ENCODE results near the gene TRDN. TPM values are rescaled to one million over a fixed set of nuclear protein-coding genes. Genes with fewer than 3 reads are reported as not detected.

The TRDN gene
- total RNA-seq, 4 donors from 2014 or later: under 0.01 to 5.6 (median 1.6) TPM; not detected in 1

GRCh38 chr6:123309130-123309529 is 327.6 kb downstream of the TRDN start:
- intact Hi-C loops (cut with DNase I; ENCODE audit: low total_unique reads): no loop called here
- DNase-seq: no peak
- no peak overlapping the region for H3K4me3 ChIP-seq
- no peaks in the 10 kb centered on the region for H3K4me1 ChIP-seq
- no peak for TF ChIP-seq POLR2A (IDR thresholded peaks at IDR 0.05)
- no peak for TF ChIP-seq CTCF (IDR thresholded peaks at IDR 0.05)
- H3K9me3 ChIP-seq: no peaks in the 10 kb centered on the region
- no peaks in the 10 kb centered on the region for H3K27me3 ChIP-seq
- H3K27ac ChIP-seq: no peak overlapping the region
- H3K36me3 ChIP-seq: no peaks in the 10 kb centered on the region

- H3K27ac ChIP-seq: no peak overlapping the region
- no peak overlapping the region for H3K4me3 ChIP-seq
- H3K27me3 ChIP-seq: no peaks in the 10 kb centered on the region
- no peaks in the 10 kb centered on the region for H3K4me1 ChIP-seq
- no peaks in the 10 kb centered on the region for H3K9me3 ChIP-seq
- TF ChIP-seq POLR2A (IDR thresholded peaks at IDR 0.05) (no peak), CTCF (IDR thresholded peaks at IDR 0.05) (no peak)
- no peak for DNase-seq
- H3K36me3 ChIP-seq: no peaks in the 10 kb centered on the region
- intact Hi-C loops (cut with DNase I; ENCODE audit: low total_unique reads): no loop called here
Measured at GRCh38 chr6:123306334-123306733, 330.4 kb downstream of the TRDN start.

- H3K4me3 ChIP-seq: no peak overlapping the region
- TF ChIP-seq CTCF (IDR thresholded peaks at IDR 0.05): no peak
- no peak for TF ChIP-seq POLR2A (IDR thresholded peaks at IDR 0.05)
- no peaks in the 10 kb centered on the region for H3K9me3 ChIP-seq
- H3K27ac ChIP-seq: no peak overlapping the region
- intact Hi-C loops (cut with DNase I; ENCODE audit: low total_unique reads): no loop called here
- H3K36me3 ChIP-seq: no peaks in the 10 kb centered on the region
- DNase-seq: no peak
- no peaks in the 10 kb centered on the region for H3K27me3 ChIP-seq
- no peaks in the 10 kb centered on the region for H3K4me1 ChIP-seq
Measured at GRCh38 chr6:123295672-123296071, 341.1 kb downstream of the TRDN start.

GRCh38 chr6:123295181-123295580 is 341.6 kb downstream of the TRDN start:
- TF ChIP-seq CTCF (IDR thresholded peaks at IDR 0.05): no peak
- TF ChIP-seq POLR2A (IDR thresholded peaks at IDR 0.05): no peak
- H3K36me3 ChIP-seq: no peaks in the 10 kb centered on the region
- no peak overlapping the region for H3K4me3 ChIP-seq

GRCh38 chr6:123288649-123289048 is 348.1 kb downstream of the TRDN start:
- Histone ChIP-seq H3K9me3 (no peaks in the 10 kb centered on the region), H3K4me1 (no peaks in the 10 kb centered on the region), H3K4me3 (no peak overlapping the region), H3K27me3 (no peaks in the 10 kb centered on the region), H3K36me3 (no peaks in the 10 kb centered on the region), H3K27ac (no peak overlapping the region)
- intact Hi-C loops (cut with DNase I; ENCODE audit: low total_unique reads): no loop called here
- DNase-seq: no peak
- no peak for TF ChIP-seq CTCF (IDR thresholded peaks at IDR 0.05)
- TF ChIP-seq POLR2A (IDR thresholded peaks at IDR 0.05): no peak

More at GRCh38 chr6:123295181-123295580, 341.6 kb downstream of the TRDN start:
- H3K27ac ChIP-seq: no peak overlapping the region
- H3K27me3 ChIP-seq: no peaks in the 10 kb centered on the region
- no peaks in the 10 kb centered on the region for H3K9me3 ChIP-seq
- intact Hi-C loops (cut with DNase I; ENCODE audit: low total_unique reads): no loop called here
- DNase-seq: no peak
- no peaks in the 10 kb centered on the region for H3K4me1 ChIP-seq
